Endothelial cell of umbilical vein (primary cell): Measurements from ENCODE around the gene CYP2A7. TPM values are rescaled to one million over a fixed set of nuclear protein-coding genes. Genes with fewer than 3 reads are reported as not detected.

Experiments
- BruUV-seq: library from RNA; stranded (reverse); fragments of 400-500 nt; replicated peaks from 2 replicates; lab custom pipeline; 2021; lab: Mats Ljungman, UMichigan
- CTCF ChIA-PET: fragments of 300-600, 350-600 bp; sonication (Branson Sonifier 250); formaldehyde crosslinking; loops from one replicate; lab custom pipeline; 2021; ENCODE audit warnings: antibody characterized with exemption, inconsistent platforms; lab: Charles Lee
- POLR2A ChIA-PET: fragments of 300-600, 350-600 bp; sonication (Branson Sonifier 250); formaldehyde crosslinking; loops from one replicate; lab custom pipeline; 2021; ENCODE audit warnings: antibody characterized with exemption, inconsistent platforms; lab: Charles Lee
- DNase-seq: peaks from one replicate; pipeline ENCODE4 v3.0.0-alpha.2; 2011; ENCODE audit warnings: low read depth, low spot score
- FAIRE-seq: peaks from 2 replicates; lab custom pipeline; 2011; peaks lifted over from hg19 to GRCh38; lab: Jason Lieb, UNC
- H2AFZ ChIP-seq: 2 replicates; pipeline ENCODE4 v1.6.0; 2012; ENCODE audit warnings: low read depth, low read length, control low read depth, inconsistent platforms
- H3K27ac ChIP-seq: 2 replicates; pipeline ENCODE4 v1.5.1; 2011; ENCODE audit warnings: low read depth, mild to moderate bottlenecking, control low read depth, low read length, moderate library complexity; ENCODE audit not compliant: insufficient read depth
- H3K27me3 ChIP-seq, 2 experiments: 2 replicates each; pipeline versions ENCODE4 v1.6.0 to v1.6.1; 2011; ENCODE audit warnings: low read length in 2 of 2, mixed read lengths in 1 of 2; ENCODE audit not compliant: control insufficient read depth in 2 of 2, insufficient read depth in 2 of 2
- H3K36me3 ChIP-seq, 2 experiments: 2 replicates in 1 of 2; 3 replicates in 1 of 2; pipeline ENCODE4 v1.5.1; 2011; ENCODE audit warnings: low read length in 2 of 2, mild to moderate bottlenecking in 1 of 2, moderate library complexity in 1 of 2; ENCODE audit not compliant: control insufficient read depth in 2 of 2, insufficient read depth in 2 of 2; ENCODE audit errors: extremely low read depth in 1 of 2
- H3K4me1 ChIP-seq: 3 replicates; pipeline ENCODE4 v1.5.1; 2011; ENCODE audit warnings: mild to moderate bottlenecking, low read length; ENCODE audit not compliant: control insufficient read depth, insufficient read depth; ENCODE audit errors: extremely low read depth
- H3K4me2 ChIP-seq: 2 replicates; pipeline ENCODE4 v1.6.1; 2011; ENCODE audit warnings: low read length, control low read depth, mixed read lengths; ENCODE audit not compliant: insufficient read depth
- H3K4me3 ChIP-seq, 3 experiments: fragments of 200-600 bp in 1 of 3; sonication (generic), shearing (Covaris generic) in 1 of 3; replicated peaks in 1 of 3; 2 replicates each; pipeline ENCODE4 v1.5.1; 2011 to 2016; ENCODE audit warnings: control low read depth in 3 of 3, low read length in 3 of 3, mild to moderate bottlenecking in 2 of 3, inconsistent platforms in 1 of 3, low read depth in 1 of 3, moderate library complexity in 1 of 3; ENCODE audit not compliant: insufficient read depth in 1 of 3
- H3K79me2 ChIP-seq: 2 replicates; pipeline ENCODE4 v1.6.0; 2012; ENCODE audit warnings: low read length, inconsistent platforms; ENCODE audit not compliant: control insufficient read depth, insufficient read depth
- H3K9ac ChIP-seq: replicated peaks from 2 replicates; pipeline ENCODE3; 2011; ENCODE audit warnings: low read length, control low read depth; ENCODE audit not compliant: insufficient read depth; ENCODE audit errors: extremely low read depth
- H3K9me1 ChIP-seq: replicated peaks from 3 replicates; pipeline ENCODE4 v1.6.0; 2011; ENCODE audit warnings: mild to moderate bottlenecking, low read length; ENCODE audit not compliant: control insufficient read depth, insufficient read depth; ENCODE audit errors: extremely low read depth
- H3K9me3 ChIP-seq: replicated peaks from 2 replicates; pipeline ENCODE4 v1.5.1; 2012; ENCODE audit warnings: low read length, inconsistent platforms; ENCODE audit not compliant: control insufficient read depth, insufficient read depth
- H4K20me1 ChIP-seq: replicated peaks from 2 replicates; pipeline ENCODE3; 2011; ENCODE audit warnings: mild to moderate bottlenecking, low read length; ENCODE audit not compliant: control insufficient read depth, insufficient read depth; ENCODE audit errors: extremely low read depth
- EZH2 ChIP-seq: IDR thresholded peaks from 2 replicates; pipeline ENCODE4 v1.6.1; 2012; ENCODE audit warnings: borderline replicate concordance, low read depth, mild to moderate bottlenecking, moderate library complexity, low read length, inconsistent platforms; ENCODE audit not compliant: severe bottlenecking
- FOS ChIP-seq: IDR thresholded peaks from 2 replicates; pipeline ENCODE4 v1.6.1; 2011; ENCODE audit warnings: mild to moderate bottlenecking, low read length, moderate library complexity, borderline replicate concordance; ENCODE audit not compliant: insufficient read depth
- GATA2 ChIP-seq: IDR thresholded peaks from 2 replicates; pipeline ENCODE4 v1.7.0; 2011; ENCODE audit warnings: low read depth, mild to moderate bottlenecking, moderate library complexity, mixed read lengths, low read length; ENCODE audit not compliant: insufficient read length, insufficient read depth
- JUN ChIP-seq: IDR thresholded peaks from 2 replicates; pipeline ENCODE4 v1.6.1; 2011; ENCODE audit warnings: borderline replicate concordance, low read depth; ENCODE audit not compliant: insufficient read length, insufficient read depth
- MYC ChIP-seq: IDR thresholded peaks from one replicate; pipeline ENCODE4 v1.6.1; 2011; ENCODE audit warnings: mild to moderate bottlenecking, low read depth, low read length
- POLR2A ChIP-seq: IDR thresholded peaks from 2 replicates; pipeline ENCODE4 v1.6.1; 2012; ENCODE audit warnings: low read depth, mild to moderate bottlenecking, control low read depth, low read length
- POLR2AphosphoS5 ChIP-seq: IDR thresholded peaks from 2 replicates; pipeline ENCODE4 v1.6.1; 2012; ENCODE audit warnings: low read depth, mild to moderate bottlenecking, control low read depth, low read length, moderate library complexity; ENCODE audit not compliant: insufficient read depth
- dilution Hi-C: fragments of 300-500 bp; cut with MboI; formaldehyde crosslinking; loops from one replicate; pipeline ENCODE4 v1.15.0; 2019; ENCODE audit warnings: low sequenced_read_pairs; ENCODE audit not compliant: extremely low pct_ligation_motif_present
- intact Hi-C: fragments of 100-400 bp; cut with micrococcal nuclease; formaldehyde crosslinking; loops from one replicate; pipeline ENCODE4 v1.10.0; 2022
- polyA plus RNA-seq, 4 experiments: library from polyadenylated mRNA; depleted of rRNA in 3 of 4; stranded (reverse) in 3 of 4; unstranded in 1 of 4; fragments of >200 nt; gene quantifications; 2 replicates each; pipeline versions ENCODE4 v1.2.1 to v1.2.3, GENCODE V29; 2011 to 2012; ENCODE audit warnings: missing spikeins in 1 of 4
- total RNA-seq: library from RNA; stranded (reverse); gene quantifications from 2 replicates; pipeline ENCODE4 v1.2.3, GENCODE V29; 2021
- TF ChIP-seq, protein P1 (sequence below): IDR thresholded peaks from 2 replicates; pipeline ENCODE4 v1.6.1; 2011; ENCODE audit not compliant: insufficient read depth, insufficient read length
- TF ChIP-seq, protein P2 (sequence below), 2 donors: IDR thresholded peaks; 1 replicate in 1 of 2; 2 replicates in 1 of 2; pipeline ENCODE4 v1.5.1; 2011; ENCODE audit warnings: low read length in 2 of 2, mild to moderate bottlenecking in 2 of 2, moderate library complexity in 2 of 2, control low read depth in 1 of 2, inconsistent platforms in 1 of 2, low read depth in 1 of 2; ENCODE audit not compliant: insufficient read depth in 1 of 2; ENCODE audit errors: extremely low read depth in 1 of 2

Gene CYP2A7
- total and polyA plus RNA-seq, 2 donors (not counting 3 experiments of a cell fraction or from before 2014, with no cell fraction given), result not detected

DNA sequence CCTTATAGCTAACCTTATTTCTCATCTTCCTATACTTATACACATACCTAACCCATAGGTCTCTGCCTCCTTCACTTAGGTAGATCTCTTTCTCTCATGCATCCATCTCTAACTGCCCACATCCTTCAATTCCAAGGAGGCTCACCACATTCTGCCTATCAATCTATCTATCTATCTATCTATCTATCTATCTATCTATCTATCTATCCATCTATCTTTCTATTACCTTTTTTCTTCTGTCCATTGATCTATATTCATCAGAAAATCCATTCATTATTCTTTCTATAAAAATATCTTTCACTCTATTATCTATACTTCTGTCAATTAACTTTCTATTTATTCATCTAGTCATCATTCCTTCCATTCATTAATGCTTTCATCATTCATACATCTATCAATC is 11.1 kb upstream of the CYP2A7 start:
- BruUV-seq, result no TSS peak
- Histone ChIP-seq H3K4me3 (no peak overlapping the region), H3K36me3 (no peaks in the 10 kb centered on the region), H2AFZ (no peak overlapping the region), H3K4me2 (no peak overlapping the region), H3K27me3 (peaks cover 0 to 2% of the 10 kb centered on the region in 2 experiments), H3K79me2 (no peaks in the 10 kb centered on the region), H3K9me3 (no peaks in the 10 kb centered on the region), H3K27ac (no peak overlapping the region), H3K9ac (no peak overlapping the region), H3K9me1 (no peaks in the 10 kb centered on the region), H4K20me1 (no peaks in the 10 kb centered on the region), H3K4me1 (no peaks in the 10 kb centered on the region)
- DNase-seq (no peak), FAIRE-seq (no peak)
- CTCF ChIA-PET, result interaction anchor here (2.1 kb wide), 1 partner anchor 81 kb away, joined by 7 read pairs; no protein-coding TSS in a partner anchor
- dilution Hi-C loops, result no loop called here
- intact Hi-C loops, result no loop called here
- no peak for TF ChIP-seq JUN
- no peak for TF ChIP-seq GATA2
- no peak for TF ChIP-seq POLR2A
- no peak for TF ChIP-seq FOS
- TF ChIP-seq, protein P1, sequence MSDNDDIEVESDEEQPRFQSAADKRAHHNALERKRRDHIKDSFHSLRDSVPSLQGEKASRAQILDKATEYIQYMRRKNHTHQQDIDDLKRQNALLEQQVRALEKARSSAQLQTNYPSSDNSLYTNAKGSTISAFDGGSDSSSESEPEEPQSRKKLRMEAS, result no peak
- no peak for TF ChIP-seq POLR2AphosphoS5
- TF ChIP-seq, protein P2, sequence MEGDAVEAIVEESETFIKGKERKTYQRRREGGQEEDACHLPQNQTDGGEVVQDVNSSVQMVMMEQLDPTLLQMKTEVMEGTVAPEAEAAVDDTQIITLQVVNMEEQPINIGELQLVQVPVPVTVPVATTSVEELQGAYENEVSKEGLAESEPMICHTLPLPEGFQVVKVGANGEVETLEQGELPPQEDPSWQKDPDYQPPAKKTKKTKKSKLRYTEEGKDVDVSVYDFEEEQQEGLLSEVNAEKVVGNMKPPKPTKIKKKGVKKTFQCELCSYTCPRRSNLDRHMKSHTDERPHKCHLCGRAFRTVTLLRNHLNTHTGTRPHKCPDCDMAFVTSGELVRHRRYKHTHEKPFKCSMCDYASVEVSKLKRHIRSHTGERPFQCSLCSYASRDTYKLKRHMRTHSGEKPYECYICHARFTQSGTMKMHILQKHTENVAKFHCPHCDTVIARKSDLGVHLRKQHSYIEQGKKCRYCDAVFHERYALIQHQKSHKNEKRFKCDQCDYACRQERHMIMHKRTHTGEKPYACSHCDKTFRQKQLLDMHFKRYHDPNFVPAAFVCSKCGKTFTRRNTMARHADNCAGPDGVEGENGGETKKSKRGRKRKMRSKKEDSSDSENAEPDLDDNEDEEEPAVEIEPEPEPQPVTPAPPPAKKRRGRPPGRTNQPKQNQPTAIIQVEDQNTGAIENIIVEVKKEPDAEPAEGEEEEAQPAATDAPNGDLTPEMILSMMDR (IDR thresholded peaks at IDR 0.05; ENCODE audit: extremely low read depth in 1 of 2, insufficient read depth in 1 of 2, low read depth in 1 of 2, low read length in 2 of 2), result no peak
- TF ChIP-seq MYC, result no peak
- TF ChIP-seq EZH2, result no peak
- POLR2A ChIA-PET, result no interaction called here
